ENCODE measurements around the gene GHR.

Gene GHR

DNA sequence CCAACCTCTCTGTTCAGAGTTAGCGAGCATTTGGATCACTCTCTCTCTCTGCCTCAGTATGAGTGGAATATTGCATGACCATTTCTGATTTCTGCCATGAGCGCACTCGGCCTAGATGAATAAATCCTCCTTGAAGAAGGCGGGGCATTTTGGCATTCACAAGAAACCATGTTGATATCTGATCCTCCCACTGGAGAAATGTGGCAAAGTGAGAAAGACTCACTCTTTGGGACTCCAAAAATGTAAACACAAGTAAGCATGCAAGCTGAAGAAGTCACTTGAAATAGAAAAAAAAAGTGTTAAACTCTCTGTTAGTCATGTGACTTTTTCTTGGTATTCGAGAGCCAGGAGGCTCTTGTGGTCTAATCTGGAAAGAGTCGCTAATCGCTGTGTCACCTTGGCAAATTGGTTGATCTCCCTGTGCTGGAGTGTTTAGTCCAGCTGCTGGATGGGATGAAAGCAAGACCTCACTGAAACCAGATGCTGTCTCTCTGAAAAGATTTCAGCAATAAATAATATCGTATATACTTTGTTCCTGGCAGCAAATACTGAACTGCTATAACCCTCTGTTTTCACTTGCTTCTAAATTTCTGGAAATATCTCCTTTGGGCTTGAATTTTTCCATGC, 95.5 kb downstream of the GHR start:
- no peak for DNase-seq

GRCh38 chr5:42520203-42520602, 97.0 kb downstream of the GHR start:
- no peak for DNase-seq

DNA sequence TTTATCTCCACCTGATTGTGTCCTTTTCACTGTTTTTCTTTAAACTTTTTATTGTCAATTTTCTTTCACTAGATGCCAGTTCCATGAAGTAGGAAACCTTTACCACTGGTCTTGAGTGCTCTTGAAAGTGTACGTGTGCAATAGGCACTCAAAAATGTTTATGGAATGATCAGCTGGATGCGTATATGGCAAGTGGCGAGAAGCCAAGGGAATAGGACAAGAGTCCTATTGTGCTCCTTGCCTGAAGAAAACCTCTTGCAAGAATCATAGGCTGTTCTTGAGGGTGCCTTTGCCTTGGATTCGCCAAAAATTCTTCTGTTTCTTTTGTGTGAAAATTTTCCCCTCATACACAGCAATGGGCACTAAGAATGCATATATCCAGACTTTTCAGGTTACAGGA, 97.7 kb downstream of the GHR start:
- DNase-seq, result no peak

DNA sequence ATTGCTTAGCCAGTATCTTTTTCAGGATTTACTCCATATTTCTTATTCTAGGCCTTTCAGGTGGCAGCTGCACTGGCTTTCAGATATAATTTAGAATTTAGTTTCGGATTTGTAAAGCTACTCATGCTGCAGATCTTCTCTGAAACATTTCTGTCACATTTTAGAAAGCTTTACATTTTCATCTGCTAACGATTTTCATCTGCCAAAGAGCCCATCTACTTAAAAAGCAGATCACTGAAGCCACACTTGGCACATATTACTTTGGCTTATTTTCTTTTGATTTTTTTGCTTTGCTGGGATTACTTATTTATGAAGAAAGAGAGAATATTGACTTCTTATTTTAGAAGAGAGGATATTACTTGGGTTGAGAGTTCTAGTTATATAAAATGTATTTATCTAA, 98.2 kb downstream of the GHR start:
- no peak for DNase-seq

DNA sequence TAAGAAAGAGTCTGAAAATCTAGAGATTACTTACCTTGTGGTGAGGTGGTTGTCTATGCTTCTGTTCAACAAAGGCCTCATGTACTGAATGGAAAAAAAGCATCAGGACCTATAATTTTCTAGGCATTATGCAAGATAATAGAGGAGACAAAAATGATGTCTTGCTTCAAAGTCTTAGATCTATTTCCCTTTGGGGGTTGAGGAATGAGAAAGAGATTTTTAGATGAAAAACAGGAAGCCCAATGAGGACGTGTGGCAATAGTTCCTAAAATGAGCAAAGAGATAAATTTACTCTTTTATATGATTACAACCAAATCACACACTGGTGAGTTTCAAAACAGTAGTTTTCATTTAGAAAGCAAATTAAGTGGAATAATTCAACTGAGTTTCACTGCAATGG, 99.5 kb downstream of the GHR start:
- no peak for DNase-seq

DNA sequence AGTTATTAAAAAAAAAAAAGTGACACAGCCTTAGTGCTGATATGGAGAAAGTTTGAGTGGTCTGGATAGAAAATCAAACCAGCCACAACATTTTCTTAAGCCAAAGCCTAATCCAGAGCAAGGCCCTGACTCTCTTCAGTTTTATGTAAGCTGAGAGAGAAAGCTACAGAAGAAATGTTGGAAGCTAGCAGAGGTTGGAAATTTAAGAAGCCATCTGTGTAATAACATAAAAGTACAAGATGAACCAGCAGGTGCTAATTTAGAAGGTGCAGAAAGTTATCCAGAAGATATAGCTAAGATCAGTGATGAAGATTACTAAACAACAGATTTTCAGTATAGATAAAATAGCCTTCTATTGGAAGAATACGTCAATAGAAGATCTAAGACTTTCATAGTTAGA, 102.9 kb downstream of the GHR start:
- no peak for DNase-seq

DNA sequence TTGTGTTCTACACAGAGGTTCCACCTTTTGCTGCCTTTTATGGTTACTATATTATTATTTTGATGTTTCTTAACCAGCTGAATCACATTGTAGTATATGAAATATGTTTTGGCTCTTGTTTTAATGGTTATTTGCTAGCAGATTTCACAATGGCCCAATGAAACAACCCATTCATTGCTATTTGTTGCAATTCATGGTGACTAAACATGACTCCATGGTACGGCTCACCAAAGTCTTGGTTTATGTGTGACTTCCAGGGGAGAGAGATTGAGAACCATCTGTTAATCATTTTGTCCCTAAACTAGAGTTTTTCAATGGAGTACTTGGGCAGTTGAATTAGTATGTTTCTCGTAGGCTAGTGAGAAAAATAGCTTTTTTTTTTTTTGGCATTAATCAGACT, 108.4 kb downstream of the GHR start:
- no peak for DNase-seq

GRCh38 chr5:42542106-42542505, 118.9 kb downstream of the GHR start:
- DNase-seq, result no peak

GRCh38 chr5:42543774-42544173, 120.5 kb downstream of the GHR start:
- no peak for DNase-seq

DNA sequence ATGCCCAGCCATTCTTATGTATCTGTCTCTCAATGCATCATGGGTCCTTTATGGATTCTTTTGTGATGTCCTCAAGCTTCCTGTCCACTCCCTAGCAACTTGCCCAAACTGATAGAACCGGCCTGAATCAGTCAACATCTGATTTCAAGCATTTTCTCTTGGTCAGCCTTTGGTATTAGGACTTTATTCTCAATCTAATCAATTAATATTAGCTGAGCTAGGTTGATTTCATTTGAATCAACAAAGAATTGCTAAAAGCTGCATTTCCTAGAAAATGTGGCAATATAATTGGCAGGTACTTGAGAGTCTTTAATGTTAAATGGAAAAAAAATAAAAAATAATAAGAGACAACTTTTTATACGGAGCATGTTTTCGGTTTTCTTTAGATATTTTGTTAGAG, 121.8 kb downstream of the GHR start:
- no peak for DNase-seq

- DNase-seq, result no peak
Observed at GRCh38 chr5:42547141-42547540, 123.9 kb downstream of the GHR start.

DNA sequence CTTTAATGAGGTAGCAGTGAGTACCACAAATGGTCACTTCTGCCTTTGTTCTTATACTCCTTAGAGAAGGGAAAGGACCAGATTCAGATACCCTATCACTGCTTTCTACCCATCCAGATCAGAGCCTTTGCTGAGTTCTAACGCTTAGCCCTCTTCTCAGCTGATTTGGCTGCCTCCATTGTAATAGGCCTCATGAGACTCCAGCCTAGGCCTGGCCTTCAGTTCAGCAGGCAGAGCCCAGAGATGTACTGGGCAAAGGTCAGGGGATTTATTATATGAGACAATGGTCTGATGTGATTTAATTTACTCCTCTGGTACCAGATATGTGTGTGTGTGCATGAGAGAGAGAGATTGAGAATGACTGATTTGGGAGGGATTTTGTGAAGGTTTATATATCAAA, 124.7 kb downstream of the GHR start:
- DNase-seq, result no peak

DNA sequence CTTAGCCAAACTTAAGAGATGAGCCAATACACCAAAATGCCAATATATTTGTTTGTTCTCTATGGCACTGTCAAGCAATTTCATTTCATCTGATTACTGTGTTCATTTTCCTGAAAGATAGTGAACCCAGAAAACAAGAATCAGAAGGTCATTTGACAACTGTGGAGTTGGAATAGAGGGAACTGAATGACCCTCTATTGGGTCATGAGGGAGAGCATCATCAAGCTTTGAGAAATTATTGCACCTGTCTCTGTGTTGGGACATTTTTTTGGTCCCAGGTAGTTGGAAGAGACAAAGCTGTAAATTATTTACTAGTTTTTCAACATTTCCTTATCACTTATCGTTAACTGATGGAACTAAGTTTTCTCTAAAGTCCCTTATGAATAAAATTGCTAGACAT, 129.4 kb downstream of the GHR start:
- no peak for DNase-seq

GRCh38 chr5:42553461-42553860, 130.2 kb downstream of the GHR start:
- DNase-seq, result no peak

- no peak for DNase-seq
Observed at GRCh38 chr5:42555010-42555409, 131.8 kb downstream of the GHR start.

DNA sequence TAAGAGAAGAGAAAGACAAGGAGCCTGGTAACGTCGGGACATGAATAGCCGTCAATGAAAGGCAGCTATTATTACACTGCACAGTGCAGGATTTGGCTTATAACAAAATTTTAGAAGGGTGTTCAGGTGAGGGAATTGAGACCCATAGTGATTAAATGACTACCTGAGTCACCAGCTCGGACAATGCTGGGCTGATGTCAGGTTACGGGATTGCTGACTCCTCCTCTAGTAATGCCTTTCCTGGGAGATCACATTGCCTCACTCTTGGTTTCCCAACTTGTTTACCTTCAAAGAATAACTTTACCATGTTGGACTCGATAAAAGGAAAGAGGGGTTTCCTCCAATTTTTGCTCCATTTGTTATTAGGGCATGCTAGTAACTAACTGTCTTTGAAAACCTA, 132.6 kb downstream of the GHR start:
- DNase-seq, result no peak

- no peak for DNase-seq
Observed at GRCh38 chr5:42557689-42558088, 134.4 kb downstream of the GHR start.

DNA sequence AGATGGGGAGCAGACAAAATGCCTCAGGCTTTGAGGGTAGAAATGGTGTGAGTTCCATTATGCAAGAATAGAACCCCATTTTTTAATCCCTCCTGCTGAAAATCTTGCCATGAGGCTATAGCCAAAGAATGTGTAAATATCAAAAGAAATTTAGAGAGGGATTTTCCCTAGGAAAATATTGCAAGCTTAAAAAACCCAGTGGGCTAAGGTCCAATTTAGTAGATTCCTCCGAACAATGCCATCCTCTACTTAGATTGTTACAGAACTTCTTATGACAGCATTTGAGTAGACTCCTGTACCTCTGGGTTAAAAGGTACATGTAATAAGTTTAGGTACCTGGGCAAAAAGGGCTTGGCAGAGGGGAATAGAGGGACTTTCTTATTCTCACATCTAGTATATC, 138.4 kb downstream of the GHR start:
- no peak for DNase-seq

DNA sequence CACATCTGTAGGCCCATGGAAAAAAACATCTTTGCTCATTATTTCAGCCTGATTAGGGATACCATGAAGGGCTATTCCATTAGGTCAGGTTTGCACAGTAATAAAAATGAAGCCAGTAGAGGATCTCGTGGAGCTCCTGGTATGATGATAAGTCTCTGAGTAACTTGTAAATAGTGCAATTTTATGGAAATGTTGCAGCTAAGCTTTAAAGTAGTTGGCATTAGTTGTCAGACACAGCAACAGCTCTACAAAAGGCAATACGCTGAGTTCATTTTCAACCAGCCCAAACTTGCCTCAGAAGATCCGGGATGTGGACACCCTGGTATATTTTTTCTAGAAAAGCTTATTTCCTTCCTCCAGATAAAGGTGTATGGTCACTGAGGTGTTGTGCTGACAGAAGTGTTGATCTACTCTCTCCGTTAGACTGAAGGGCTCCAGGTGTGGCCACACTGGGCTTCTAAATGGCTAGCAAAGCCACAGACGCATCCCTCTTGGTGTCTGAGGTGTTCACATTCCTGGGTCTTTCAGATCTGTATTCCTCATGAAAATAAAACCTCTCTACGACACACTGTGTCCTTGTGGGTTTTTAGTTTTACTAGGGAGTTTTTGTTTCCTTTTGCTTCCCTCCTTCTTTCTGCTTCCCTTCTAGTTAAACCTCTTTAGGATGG, 141.6 kb downstream of the GHR start:
- no peak for DNase-seq

DNA sequence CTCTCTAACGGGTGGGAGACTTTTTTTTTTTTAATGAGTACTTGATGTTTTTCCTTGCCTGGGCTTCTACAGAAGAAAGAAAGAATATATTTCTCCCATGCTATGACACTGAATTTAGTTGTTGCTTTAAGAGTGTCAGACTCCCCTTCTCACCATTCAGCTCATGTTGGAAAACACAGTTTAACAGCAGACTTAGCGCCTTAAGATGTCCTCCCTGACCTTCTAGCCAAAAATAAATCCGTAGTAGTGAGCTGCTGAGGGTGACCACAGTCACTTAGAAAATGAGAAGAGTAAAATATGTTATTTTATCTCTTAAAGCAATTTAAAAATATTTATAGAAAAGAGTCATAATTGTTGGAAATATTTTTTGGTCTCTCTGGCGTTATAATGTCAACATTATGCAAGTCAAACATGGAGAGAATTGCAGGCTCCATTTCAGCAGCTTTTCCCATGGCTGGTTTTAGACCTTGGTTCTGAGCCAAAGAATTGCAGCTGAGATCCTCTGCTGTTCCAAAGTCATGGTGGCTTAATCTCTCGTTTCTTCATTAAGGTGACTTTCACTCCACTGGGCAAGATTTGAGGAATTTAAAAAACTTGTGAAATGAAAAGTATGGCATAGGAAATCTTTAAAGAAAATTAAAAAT, 143.5 kb downstream of the GHR start:
- DNase-seq, result no peak

DNA sequence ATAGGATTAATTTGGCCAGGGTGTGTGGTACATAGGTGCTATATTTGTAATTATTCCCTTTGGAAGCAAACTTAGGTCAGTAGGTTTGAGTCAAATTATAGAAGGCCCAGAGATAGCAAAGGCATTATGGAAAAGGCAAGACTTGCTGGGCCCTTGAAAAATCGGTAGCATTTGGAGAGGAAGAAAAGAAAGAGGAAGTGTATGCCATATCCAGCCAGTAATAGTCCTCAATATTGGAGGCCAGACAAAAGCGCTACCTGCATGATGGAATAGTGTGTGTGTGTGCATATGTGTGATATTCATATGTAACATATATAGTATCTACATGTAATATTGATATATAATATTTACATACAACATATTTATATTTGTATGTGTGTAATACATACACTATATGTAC, 146.1 kb downstream of the GHR start:
- no peak for DNase-seq

DNA sequence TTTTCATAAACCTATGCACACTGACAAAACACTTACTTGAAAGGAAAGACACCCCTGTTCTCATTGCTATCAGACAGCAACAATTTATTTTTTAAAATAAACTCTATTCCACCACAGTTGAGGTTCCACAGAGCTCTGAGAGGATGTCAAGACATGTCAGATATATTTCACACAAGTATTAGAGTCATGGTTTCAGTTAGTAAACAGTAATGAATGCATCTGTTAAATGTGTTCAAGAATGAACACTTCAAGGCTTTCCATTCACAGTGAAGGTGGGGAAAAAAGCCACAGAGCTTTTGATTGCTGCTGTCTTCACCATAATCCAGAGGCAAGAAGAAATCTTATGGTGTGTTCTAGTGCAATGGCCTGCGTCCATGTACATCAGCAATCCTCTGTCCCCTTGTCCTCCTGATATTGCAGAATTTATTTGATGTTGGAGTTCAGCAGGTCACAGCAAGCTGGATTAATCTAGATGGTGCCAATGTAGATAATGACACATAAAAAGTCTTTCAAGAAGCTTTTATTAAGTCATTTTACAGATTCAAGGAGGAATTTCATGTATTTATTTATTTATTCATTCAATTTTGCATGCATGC, 146.8 kb downstream of the GHR start:
- DNase-seq, result no peak

DNA sequence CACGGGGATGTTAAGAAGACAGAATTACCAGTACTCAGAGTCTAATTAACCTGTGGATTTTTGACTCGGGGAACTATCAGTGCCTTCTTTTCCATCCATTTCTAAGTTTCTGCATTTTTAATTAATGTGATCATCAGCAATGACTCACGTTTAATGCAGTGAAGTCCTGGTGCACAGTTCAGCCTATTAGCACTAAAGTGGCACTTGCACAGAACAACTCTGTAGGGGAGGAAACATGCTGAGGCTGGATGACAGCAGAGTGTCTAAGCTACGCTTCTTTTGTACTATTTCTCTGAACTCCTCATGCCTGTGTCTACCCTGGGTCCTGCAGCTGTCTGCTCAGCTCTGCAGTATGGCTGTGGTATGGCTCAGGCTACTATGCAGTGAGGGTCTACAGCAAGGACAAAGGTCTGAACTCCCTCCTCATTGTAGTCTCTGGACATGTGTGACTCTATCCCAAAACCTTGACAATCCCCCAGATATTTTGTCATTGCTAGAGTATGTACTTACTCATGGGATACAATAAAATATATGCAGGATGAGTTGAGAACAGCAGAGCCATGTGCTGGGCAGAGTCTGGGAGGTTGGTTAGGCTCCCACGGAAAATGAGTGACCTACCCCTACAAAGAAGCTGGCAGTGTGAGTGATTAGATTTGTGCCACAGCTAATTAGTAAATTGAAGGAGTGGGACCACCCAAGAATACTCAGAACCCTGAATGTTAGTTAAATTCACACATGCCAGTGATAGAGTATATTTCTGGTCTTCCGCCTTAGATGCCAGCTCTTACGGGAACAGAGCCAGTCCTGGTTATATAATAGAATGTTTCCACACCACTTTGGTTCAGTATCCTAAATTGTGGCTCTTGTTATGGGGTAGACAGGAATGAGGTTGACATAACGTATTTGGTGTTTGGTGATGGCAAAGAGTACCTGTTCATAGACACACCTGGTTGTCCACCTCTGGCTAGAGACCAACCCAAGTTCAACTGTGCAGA, 148.0 kb downstream of the GHR start:
- DNase-seq, result no peak
